HepG2 (cell line): ENCODE data around the gene MYOM1. TPM values are rescaled to one million over a fixed set of nuclear protein-coding genes. Genes with fewer than 3 reads are reported as not detected.
A peak's percentile ranks its signal among the peaks of the same experiment; 100 is the strongest.

ENCODE experiments used
- GLMP ChIP-seq: sonication (generic); formaldehyde crosslinking; IDR thresholded peaks from 2 replicates; pipeline ENCODE4 v1.9.0; 2021; ENCODE audit warnings: missing genetic modification reagents, mild to moderate bottlenecking, borderline replicate concordance
- HDAC1 ChIP-seq: sonication (generic); formaldehyde crosslinking; IDR thresholded peaks from 2 replicates; pipeline ENCODE4 v1.5.1; 2020; ENCODE audit warnings: mild to moderate bottlenecking, missing genetic modification reagents
- HOXA7 ChIP-seq: sonication (generic); formaldehyde crosslinking; IDR thresholded peaks from 2 replicates; pipeline ENCODE4 v1.8.1; 2022; ENCODE audit warnings: mild to moderate bottlenecking, missing genetic modification reagents, moderate library complexity
- MATR3 ChIP-seq: sonication (generic); formaldehyde crosslinking; IDR thresholded peaks from 2 replicates; pipeline ENCODE4 v1.4.0; 2020; ENCODE audit warnings: missing genetic modification reagents
- NFE2L1 ChIP-seq: sonication (generic); formaldehyde crosslinking; IDR thresholded peaks from 2 replicates; pipeline ENCODE4 v1.4.0; 2020; ENCODE audit warnings: missing genetic modification reagents, mild to moderate bottlenecking, borderline replicate concordance
- NFKB2 ChIP-seq: sonication (generic); formaldehyde crosslinking; IDR thresholded peaks from 2 replicates; pipeline ENCODE4 v1.4.0; 2020; ENCODE audit warnings: missing genetic modification reagents, borderline replicate concordance
- SNAPC4 ChIP-seq: sonication (generic); formaldehyde crosslinking; IDR thresholded peaks from 2 replicates; pipeline ENCODE4 v1.4.0; 2020; ENCODE audit warnings: mild to moderate bottlenecking, missing genetic modification reagents
- SRY ChIP-seq: sonication (generic); formaldehyde crosslinking; IDR thresholded peaks from 2 replicates; pipeline ENCODE4 v1.8.0; 2022; ENCODE audit warnings: mild to moderate bottlenecking, missing genetic modification reagents
- ZBTB26 ChIP-seq: IDR thresholded peaks from 2 replicates; pipeline ENCODE4 v1.6.1; 2016; ENCODE audit warnings: missing compliant biosample characterization, missing genetic modification reagents, borderline replicate concordance
- ZBTB49 ChIP-seq: sonication (generic); formaldehyde crosslinking; IDR thresholded peaks from 2 replicates; pipeline ENCODE4 v1.4.0; 2020; ENCODE audit warnings: missing genetic modification reagents, borderline replicate concordance
- ZFP91 ChIP-seq: sonication (generic); formaldehyde crosslinking; IDR thresholded peaks from 2 replicates; pipeline ENCODE4 v1.9.0; 2022; ENCODE audit warnings: missing genetic modification reagents, mild to moderate bottlenecking, borderline replicate concordance
- ZNF280D ChIP-seq: sonication (generic); formaldehyde crosslinking; IDR thresholded peaks from 2 replicates; pipeline ENCODE4 v1.5.1; 2020; ENCODE audit warnings: mild to moderate bottlenecking, missing genetic modification reagents
- ZNF761 ChIP-seq: sonication (generic); formaldehyde crosslinking; conservative IDR thresholded peaks from 2 replicates; pipeline ENCODE4 v1.4.0; 2020; ENCODE audit warnings: mild to moderate bottlenecking, missing genetic modification reagents
- polyA plus RNA-seq, 8 experiments: library from polyadenylated mRNA; depleted of rRNA in 3 of 8; stranded (reverse) in 7 of 8; unstranded in 1 of 8; fragments of >200 nt; fragmentation: Illumina TruSeq in 4 of 8; extraction: Trizol in 4 of 8; gene quantifications; 2 replicates each; pipeline versions ENCODE4 v1.2.1 to v1.2.3, GENCODE V29; 2011 to 2016; ENCODE audit warnings: low read depth in 4 of 8, missing spikeins in 1 of 8, mixed read lengths in 1 of 8; ENCODE audit not compliant: insufficient read depth in 1 of 8
- total RNA-seq, 5 experiments: library from RNA; depleted of rRNA; stranded (reverse); fragments of >200 nt; fragmentation: Illumina TruSeq; extraction: Trizol; gene quantifications; 2 replicates each; pipeline ENCODE4 v1.2.3, GENCODE V29; 2016; ENCODE audit warnings: low read depth in 1 of 5

Gene MYOM1
- total and polyA plus RNA-seq, 2 of the 13 experiments (the other 11 are each of a cell fraction or from before 2014, with no cell fraction given): 0.46 to 0.98 TPM

- TF ChIP-seq ZBTB26 (CRISPR knock-in tag) (no peak), ZNF280D (CRISPR knock-in tag) (no peak), ZBTB49 (CRISPR knock-in tag) (no peak), ZFP91 (CRISPR knock-in tag) (no peak), HDAC1 (CRISPR knock-in tag) (no peak), NFKB2 (no peak; the same call in 1 of the 2 replicates), SNAPC4 (CRISPR knock-in tag) (0 out of 2 replicates have a peak, but pooled peaks have one; percentile 8), NFE2L1 (no peak), SRY (CRISPR knock-in tag) (no peak), GLMP (CRISPR knock-in tag) (no peak), ZNF761 (CRISPR knock-in tag) (no peak), HOXA7 (no peak), MATR3 (CRISPR knock-in tag) (no peak)
Measured at GRCh38 chr18:3246635-3247239, 27.0 kb upstream of the MYOM1 start (continued).
